ENCODE measurements around the gene KRT76. TPM values are rescaled to one million over a fixed set of nuclear protein-coding genes. Genes with fewer than 3 reads are reported as not detected.

KRT76 gene
- total RNA-seq, 1 experiment from 2014 or later = not detected

DNA sequence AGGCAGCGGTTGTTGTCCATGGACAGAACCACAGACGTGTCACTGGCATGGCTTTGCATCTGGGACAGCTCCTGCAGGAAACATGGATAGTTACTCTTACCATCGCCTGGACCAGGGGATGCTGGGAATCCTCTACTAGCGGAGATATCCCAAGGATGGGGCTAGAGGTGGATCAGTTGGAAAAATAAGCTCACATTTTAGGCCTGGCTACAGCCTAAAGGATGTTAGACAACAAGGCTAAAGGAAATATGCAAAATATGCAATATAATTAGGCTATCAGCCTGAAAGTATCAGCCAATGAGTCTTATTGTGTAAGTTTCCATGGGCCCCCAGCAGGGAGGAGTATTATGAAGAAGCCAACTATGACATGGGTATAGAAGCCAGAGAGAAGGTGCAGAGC lies 5.0 kb downstream of the KRT76 start:
- ChIA-PET RAD21 (ENCODE audit: low non-redundant PET in 1 of 2, low total read pairs in 2 of 2, uncharacterized antibody in 2 of 2, unreplicated experiment in 2 of 2) (no interaction called here), CTCF (no interaction called here), POLR2A (no interaction called here)
- no peaks in the 10 kb centered on the region for H3K79me2 ChIP-seq (ENCODE audit: insufficient read depth, low read length)
- H3K4me1 ChIP-seq (ENCODE audit: control insufficient read depth in 1 of 2, insufficient read depth in 2 of 2, low read length in 2 of 2) = peaks cover 0 to 5% of the 10 kb centered on the region in 2 experiments; a peak in 1 of 4 replicates
- H4K20me1 ChIP-seq (ENCODE audit: insufficient read depth) = no peaks in the 10 kb centered on the region
- H3K9me3 ChIP-seq (ENCODE audit: control insufficient read depth in 1 of 2, insufficient read depth in 1 of 2, low read depth in 1 of 2, low read length in 2 of 2) = no peaks in the 10 kb centered on the region
- H3K27me3 ChIP-seq (ENCODE audit: insufficient read depth, low read length) = peaks cover 15% of the 10 kb centered on the region; the same call in 1 of the 2 replicates
- no peak overlapping the region for H3K9ac ChIP-seq (ENCODE audit: low read length)
- H3K4me3 ChIP-seq (replicated peaks in 1 of 2; ENCODE audit: low read depth in 1 of 2, low read length in 2 of 2) = no peak overlapping the region
- BruUV-seq (replicated peaks) = no TSS peak
- H3K4me2 ChIP-seq (ENCODE audit: low read length) = no peak overlapping the region
- no peak overlapping the region for H3K27ac ChIP-seq (ENCODE audit: low read depth, low read length)
- intact Hi-C loops (cut with micrococcal nuclease) = no loop called here
- no peak overlapping the region for H2AFZ ChIP-seq (ENCODE audit: low read depth, low read length, poor library complexity, severe bottlenecking)
- H3K9me2 ChIP-seq (ENCODE audit: insufficient read depth) = no peaks in the 10 kb centered on the region
- H3K36me3 ChIP-seq (ENCODE audit: control insufficient read depth in 1 of 2, insufficient read depth in 2 of 2, low read length in 2 of 2) = no peaks in the 10 kb centered on the region
- TF ChIP-seq, protein P1, sequence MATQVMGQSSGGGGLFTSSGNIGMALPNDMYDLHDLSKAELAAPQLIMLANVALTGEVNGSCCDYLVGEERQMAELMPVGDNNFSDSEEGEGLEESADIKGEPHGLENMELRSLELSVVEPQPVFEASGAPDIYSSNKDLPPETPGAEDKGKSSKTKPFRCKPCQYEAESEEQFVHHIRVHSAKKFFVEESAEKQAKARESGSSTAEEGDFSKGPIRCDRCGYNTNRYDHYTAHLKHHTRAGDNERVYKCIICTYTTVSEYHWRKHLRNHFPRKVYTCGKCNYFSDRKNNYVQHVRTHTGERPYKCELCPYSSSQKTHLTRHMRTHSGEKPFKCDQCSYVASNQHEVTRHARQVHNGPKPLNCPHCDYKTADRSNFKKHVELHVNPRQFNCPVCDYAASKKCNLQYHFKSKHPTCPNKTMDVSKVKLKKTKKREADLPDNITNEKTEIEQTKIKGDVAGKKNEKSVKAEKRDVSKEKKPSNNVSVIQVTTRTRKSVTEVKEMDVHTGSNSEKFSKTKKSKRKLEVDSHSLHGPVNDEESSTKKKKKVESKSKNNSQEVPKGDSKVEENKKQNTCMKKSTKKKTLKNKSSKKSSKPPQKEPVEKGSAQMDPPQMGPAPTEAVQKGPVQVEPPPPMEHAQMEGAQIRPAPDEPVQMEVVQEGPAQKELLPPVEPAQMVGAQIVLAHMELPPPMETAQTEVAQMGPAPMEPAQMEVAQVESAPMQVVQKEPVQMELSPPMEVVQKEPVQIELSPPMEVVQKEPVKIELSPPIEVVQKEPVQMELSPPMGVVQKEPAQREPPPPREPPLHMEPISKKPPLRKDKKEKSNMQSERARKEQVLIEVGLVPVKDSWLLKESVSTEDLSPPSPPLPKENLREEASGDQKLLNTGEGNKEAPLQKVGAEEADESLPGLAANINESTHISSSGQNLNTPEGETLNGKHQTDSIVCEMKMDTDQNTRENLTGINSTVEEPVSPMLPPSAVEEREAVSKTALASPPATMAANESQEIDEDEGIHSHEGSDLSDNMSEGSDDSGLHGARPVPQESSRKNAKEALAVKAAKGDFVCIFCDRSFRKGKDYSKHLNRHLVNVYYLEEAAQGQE (IDR thresholded peaks at IDR 0.05; ENCODE audit: low read depth) = no peak
- TF ChIP-seq TCF7L2 (IDR thresholded peaks at IDR 0.05; ENCODE audit: borderline replicate concordance, extremely low read depth, insufficient read depth, insufficient read length) (no peak), POLR2AphosphoS5 (IDR thresholded peaks at IDR 0.05; ENCODE audit: low read depth, low read length) (no peak), EZH2phosphoT487 (IDR thresholded peaks at IDR 0.05; ENCODE audit: borderline replicate concordance) (no peak), CBX3 (IDR thresholded peaks at IDR 0.05; ENCODE audit: low read depth) (no peak), ELF1 (IDR thresholded peaks at IDR 0.05; ENCODE audit: borderline replicate concordance, low read depth) (no peak), SP1 (IDR thresholded peaks at IDR 0.05; ENCODE audit: low read depth) (no peak), CEBPB (IDR thresholded peaks at IDR 0.05; ENCODE audit: low read depth) (no peak), FOSL1 (IDR thresholded peaks at IDR 0.05; ENCODE audit: low read depth) (no peak), EGR1 (IDR thresholded peaks at IDR 0.05; ENCODE audit: low read depth) (no peak), ZFX (IDR thresholded peaks at IDR 0.05) (no peak), RAD21 (IDR thresholded peaks at IDR 0.05; ENCODE audit: low read depth) (no peak), YY1 (IDR thresholded peaks at IDR 0.05; ENCODE audit: extremely low read depth, insufficient replicate concordance, low read depth, low read length) (no peak), SRF (IDR thresholded peaks at IDR 0.05; ENCODE audit: low read depth) (no peak), JUND (IDR thresholded peaks at IDR 0.05) (no peak), SIN3A (IDR thresholded peaks at IDR 0.05; ENCODE audit: low read depth) (no peak), ZNF274 (IDR thresholded peaks at IDR 0.05; ENCODE audit: low read depth, low read length) (no peak)
- TF ChIP-seq, protein P2, sequence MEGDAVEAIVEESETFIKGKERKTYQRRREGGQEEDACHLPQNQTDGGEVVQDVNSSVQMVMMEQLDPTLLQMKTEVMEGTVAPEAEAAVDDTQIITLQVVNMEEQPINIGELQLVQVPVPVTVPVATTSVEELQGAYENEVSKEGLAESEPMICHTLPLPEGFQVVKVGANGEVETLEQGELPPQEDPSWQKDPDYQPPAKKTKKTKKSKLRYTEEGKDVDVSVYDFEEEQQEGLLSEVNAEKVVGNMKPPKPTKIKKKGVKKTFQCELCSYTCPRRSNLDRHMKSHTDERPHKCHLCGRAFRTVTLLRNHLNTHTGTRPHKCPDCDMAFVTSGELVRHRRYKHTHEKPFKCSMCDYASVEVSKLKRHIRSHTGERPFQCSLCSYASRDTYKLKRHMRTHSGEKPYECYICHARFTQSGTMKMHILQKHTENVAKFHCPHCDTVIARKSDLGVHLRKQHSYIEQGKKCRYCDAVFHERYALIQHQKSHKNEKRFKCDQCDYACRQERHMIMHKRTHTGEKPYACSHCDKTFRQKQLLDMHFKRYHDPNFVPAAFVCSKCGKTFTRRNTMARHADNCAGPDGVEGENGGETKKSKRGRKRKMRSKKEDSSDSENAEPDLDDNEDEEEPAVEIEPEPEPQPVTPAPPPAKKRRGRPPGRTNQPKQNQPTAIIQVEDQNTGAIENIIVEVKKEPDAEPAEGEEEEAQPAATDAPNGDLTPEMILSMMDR (IDR thresholded peaks at IDR 0.05 in 2 of 3, conservative IDR thresholded peaks at IDR 0.05 in 1 of 3; ENCODE audit: borderline replicate concordance in 1 of 3, insufficient read depth in 1 of 3, low read depth in 2 of 3, low read length in 2 of 3) = no peak
- TF ChIP-seq, protein P3, sequence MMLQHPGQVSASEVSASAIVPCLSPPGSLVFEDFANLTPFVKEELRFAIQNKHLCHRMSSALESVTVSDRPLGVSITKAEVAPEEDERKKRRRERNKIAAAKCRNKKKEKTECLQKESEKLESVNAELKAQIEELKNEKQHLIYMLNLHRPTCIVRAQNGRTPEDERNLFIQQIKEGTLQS (IDR thresholded peaks at IDR 0.05) = no peak
- TF ChIP-seq, protein P4, sequence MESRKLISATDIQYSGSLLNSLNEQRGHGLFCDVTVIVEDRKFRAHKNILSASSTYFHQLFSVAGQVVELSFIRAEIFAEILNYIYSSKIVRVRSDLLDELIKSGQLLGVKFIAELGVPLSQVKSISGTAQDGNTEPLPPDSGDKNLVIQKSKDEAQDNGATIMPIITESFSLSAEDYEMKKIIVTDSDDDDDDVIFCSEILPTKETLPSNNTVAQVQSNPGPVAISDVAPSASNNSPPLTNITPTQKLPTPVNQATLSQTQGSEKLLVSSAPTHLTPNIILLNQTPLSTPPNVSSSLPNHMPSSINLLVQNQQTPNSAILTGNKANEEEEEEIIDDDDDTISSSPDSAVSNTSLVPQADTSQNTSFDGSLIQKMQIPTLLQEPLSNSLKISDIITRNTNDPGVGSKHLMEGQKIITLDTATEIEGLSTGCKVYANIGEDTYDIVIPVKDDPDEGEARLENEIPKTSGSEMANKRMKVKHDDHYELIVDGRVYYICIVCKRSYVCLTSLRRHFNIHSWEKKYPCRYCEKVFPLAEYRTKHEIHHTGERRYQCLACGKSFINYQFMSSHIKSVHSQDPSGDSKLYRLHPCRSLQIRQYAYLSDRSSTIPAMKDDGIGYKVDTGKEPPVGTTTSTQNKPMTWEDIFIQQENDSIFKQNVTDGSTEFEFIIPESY (IDR thresholded peaks at IDR 0.05; ENCODE audit: extremely low read depth, insufficient replicate concordance, low read length) = no peak
- DNase-seq (ENCODE audit: low read depth, low spot score) (no peak), ATAC-seq (no peak)
